Right lobe of liver (tissue), 6 donors: ENCODE measurements around the gene DNAH17. TPM values are rescaled to one million over a fixed set of nuclear protein-coding genes. Genes with fewer than 3 reads are reported as not detected.

Source experiments
- ATAC-seq, 4 donors: fragments of 200-7000 bp; cut with Tn5 transposase; one replicate each; pipeline ENCODE4 v1.9.1; 2020; ENCODE audit warnings: mild to moderate bottlenecking in 4 of 4, moderate library complexity in 4 of 4
- DNase-seq, 3 donors: peaks; one replicate each; pipeline ENCODE4 v3.0.0-alpha.2; 2020
- H3K27ac ChIP-seq, 3 donors: fragments of 200-600 bp; one replicate each; pipeline ENCODE4 v1.8.0; 2022
- H3K27me3 ChIP-seq, 2 donors: fragments of 200-600 bp; one replicate each; pipeline ENCODE4 v1.8.0; 2022
- H3K36me3 ChIP-seq, 4 donors: fragments of 200-600 bp; sonication (generic) in 1 of 4; one replicate each; pipeline versions ENCODE4 v1.5.1 to v1.8.0; 2017 to 2022; ENCODE audit warnings: control low read depth in 1 of 4
- H3K4me1 ChIP-seq, 4 donors: fragments of 200-600 bp; sonication (generic) in 1 of 4; one replicate each; pipeline versions ENCODE4 v1.5.1 to v1.8.0; 2017 to 2022; ENCODE audit warnings: control low read depth in 1 of 4
- H3K4me3 ChIP-seq, 3 donors: fragments of 200-600 bp; one replicate each; pipeline ENCODE4 v1.8.0; 2022
- H3K9me3 ChIP-seq, 4 donors: fragments of 200-600 bp; sonication (generic) in 1 of 4; one replicate each; pipeline versions ENCODE4 v1.5.1 to v1.8.0; 2017 to 2022; ENCODE audit warnings: control low read depth in 1 of 4
- POLR2A ChIP-seq: fragments of 450-650 bp; IDR thresholded peaks from one replicate; pipeline ENCODE4 v1.6.1; 2017; ENCODE audit warnings: antibody characterized with exemption, mild to moderate bottlenecking
- WGBS: methylation state at CpG from one replicate; pipeline ENCODE4 v1.1.6; 2018; ENCODE audit warnings: low coverage, low lambda C conversion rate; ENCODE audit not compliant: insufficient coverage; ENCODE audit errors: missing lambda C conversion rate; 5-methylcytosine and 5-hydroxymethylcytosine counted together
- intact Hi-C, 2 donors: fragments of 100-400 bp; cut with DNase I; formaldehyde crosslinking; loops; one replicate each; pipeline versions ENCODE4 v1.11.2 to v1.14.1; 2022
- total RNA-seq, 6 experiments: library from RNA; depleted of rRNA in 2 of 6; stranded (reverse); fragments of >200 nt in 2 of 6; fragmentation: NEBNext Ultra II Directional in 3 of 6; extraction: Animal tissue kit (Norgen Biotek cat#: 25700) in 3 of 6; gene quantifications; one replicate each; pipeline versions ENCODE4 v1.1.0 to v1.2.4, GENCODE V29; 2016 to 2023
- TF ChIP-seq, protein P1 (sequence below), 4 donors: fragments of 200-600 bp in 3 of 4; fragments of 450-650 bp in 1 of 4; IDR thresholded peaks; one replicate each; pipeline versions ENCODE4 v1.5.1 to v1.8.0; 2016 to 2022; ENCODE audit warnings: antibody characterized with exemption in 4 of 4, mild to moderate bottlenecking in 2 of 4
- donor health status: DM: no; HTN: yes; CAD: no.
- donor health status: DM: no; HTN: no; CAD: no.
- donor health status: DM: no; HTN: no; CAD: no.
- donor health status: DM: no; HTN: yes; CAD: no.
- donor health status: DM: no; HTN: yes; CAD: no.

The DNAH17 gene
- total RNA-seq, 6 experiments from 2014 or later: 0.04 TPM; not detected in 5

DNA sequence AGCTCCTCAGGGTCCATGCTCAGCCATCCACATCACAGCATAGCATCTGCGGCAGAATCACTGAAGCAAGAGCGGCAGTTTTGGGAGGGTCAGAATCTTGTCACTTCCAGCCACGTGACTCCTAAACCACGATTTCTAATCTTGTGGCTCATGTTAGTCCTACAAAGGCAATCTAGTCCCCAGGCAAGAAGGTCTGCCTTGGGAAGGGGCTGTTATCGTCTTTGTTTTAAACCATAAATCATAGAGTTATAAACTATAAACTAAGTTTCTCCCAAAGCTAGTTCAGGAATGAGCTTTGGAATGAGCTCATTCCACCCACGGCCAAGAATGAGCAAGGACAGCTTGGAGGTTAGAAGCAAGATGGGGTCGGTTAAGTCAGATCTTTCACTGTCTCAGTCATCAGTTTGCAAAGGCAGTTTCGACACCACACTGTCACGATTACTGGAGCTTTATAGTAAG is 20.8 kb upstream of the DNAH17 start:
- Histone ChIP-seq H3K9me3 (no peaks in the 10 kb centered on the region), H3K4me1 (no peaks in the 10 kb centered on the region), H3K27me3 (no peaks in the 10 kb centered on the region), H3K36me3 (no peaks in the 10 kb centered on the region), H3K27ac (no peak overlapping the region), H3K4me3 (no peak overlapping the region)
- ATAC-seq: no peak
- TF ChIP-seq POLR2A: no peak
- TF ChIP-seq, protein P1, sequence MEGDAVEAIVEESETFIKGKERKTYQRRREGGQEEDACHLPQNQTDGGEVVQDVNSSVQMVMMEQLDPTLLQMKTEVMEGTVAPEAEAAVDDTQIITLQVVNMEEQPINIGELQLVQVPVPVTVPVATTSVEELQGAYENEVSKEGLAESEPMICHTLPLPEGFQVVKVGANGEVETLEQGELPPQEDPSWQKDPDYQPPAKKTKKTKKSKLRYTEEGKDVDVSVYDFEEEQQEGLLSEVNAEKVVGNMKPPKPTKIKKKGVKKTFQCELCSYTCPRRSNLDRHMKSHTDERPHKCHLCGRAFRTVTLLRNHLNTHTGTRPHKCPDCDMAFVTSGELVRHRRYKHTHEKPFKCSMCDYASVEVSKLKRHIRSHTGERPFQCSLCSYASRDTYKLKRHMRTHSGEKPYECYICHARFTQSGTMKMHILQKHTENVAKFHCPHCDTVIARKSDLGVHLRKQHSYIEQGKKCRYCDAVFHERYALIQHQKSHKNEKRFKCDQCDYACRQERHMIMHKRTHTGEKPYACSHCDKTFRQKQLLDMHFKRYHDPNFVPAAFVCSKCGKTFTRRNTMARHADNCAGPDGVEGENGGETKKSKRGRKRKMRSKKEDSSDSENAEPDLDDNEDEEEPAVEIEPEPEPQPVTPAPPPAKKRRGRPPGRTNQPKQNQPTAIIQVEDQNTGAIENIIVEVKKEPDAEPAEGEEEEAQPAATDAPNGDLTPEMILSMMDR (IDR thresholded peaks at IDR 0.05): no peak
- intact Hi-C loops: no loop called here
- peak in 1 of 3 donors; percentile 2 for DNase-seq
- WGBS: 65% methylated on average over 9 of the region's 9 CpGs

DNA sequence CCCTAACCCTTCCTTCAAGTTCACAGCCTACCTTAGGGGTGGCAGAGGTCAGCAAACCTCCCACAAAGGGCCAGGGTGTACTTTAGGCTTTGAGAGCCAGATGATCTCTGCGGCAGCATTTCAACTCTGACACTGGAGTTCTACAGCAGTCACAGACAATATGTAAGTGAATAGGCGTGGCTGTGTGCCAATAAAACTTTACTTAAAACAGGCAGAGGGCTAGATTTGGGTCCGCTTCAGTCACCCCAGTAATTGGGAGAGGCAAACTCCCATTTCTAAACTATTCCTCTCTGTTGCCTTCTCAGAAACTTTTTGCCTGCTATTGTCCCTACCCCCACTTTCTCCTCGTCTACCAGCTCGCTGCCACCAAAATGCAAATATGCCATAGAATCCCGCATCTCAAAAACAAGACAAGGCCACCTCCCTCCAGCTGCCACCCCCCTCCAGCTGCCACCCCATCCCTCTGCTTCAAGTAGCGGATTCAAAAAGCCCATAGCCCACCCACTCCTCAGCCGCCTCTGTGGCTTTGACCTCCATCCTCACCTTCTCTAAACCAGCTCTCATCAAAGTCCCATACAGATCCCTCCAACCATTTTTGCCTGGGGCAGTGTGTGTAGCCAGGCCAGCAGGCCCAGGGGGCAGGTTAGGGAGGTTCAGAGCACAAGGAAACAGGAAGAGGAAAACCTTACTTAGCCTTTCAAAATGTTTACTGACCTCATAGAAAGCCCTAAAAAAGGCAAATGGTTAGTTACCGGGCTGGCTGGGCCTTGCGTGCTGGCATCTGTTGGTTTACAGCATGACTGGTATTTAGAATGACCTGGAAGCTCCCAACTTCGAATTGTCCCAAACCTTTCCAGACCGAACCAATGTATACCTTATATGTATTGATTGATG is 19.9 kb upstream of the DNAH17 start:
- ATAC-seq (no peak), DNase-seq (peak in 1 of 3 donors; percentile 19)
- intact Hi-C loops: no loop called here
- TF ChIP-seq, protein P1 (IDR thresholded peaks at IDR 0.05): no peak
- TF ChIP-seq POLR2A: no peak
- WGBS: 75% methylated on average over 12 of the region's 12 CpGs
- no peaks in the 10 kb centered on the region for H3K4me1 ChIP-seq
- no peaks in the 10 kb centered on the region for H3K9me3 ChIP-seq
- no peak overlapping the region for H3K27ac ChIP-seq
- H3K36me3 ChIP-seq: no peaks in the 10 kb centered on the region
- H3K27me3 ChIP-seq: no peaks in the 10 kb centered on the region
- H3K4me3 ChIP-seq: no peak overlapping the region

DNA sequence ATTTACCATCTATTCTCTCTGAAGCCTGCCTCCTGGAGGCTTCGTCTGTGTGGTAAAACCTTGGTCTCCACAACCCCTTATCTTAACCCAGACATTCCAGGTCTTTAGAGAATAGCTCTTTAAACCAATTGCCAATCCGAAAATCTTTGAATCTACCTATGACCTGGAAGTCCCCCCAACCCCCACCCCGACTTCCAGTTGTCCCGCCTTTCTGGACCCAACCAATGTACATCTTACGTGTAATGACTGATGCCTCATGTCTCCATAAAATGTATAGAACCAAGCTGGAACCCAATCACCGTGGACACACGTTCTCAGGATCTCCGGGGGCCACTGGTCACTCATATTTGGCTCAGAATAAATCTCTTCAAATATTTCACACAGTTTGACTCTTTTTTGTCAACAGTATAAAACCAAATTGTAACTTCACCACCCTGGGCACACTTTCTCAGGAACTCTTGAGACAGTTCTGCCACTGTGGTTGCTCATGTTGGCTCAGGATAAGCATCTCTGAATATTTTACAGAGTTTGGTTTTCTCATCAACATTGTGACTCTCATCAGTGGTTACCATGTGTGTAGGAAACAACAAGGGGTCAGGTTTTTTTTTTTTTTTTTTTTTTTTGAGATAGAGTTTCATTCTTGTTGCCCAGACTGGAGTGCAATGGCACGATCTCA is 18.1 kb upstream of the DNAH17 start:
- intact Hi-C loops: no loop called here
- TF ChIP-seq, protein P1 (IDR thresholded peaks at IDR 0.05): no peak
- no peak for TF ChIP-seq POLR2A
- ATAC-seq: no peak
- WGBS: 85% methylated on average over 9 of the region's 9 CpGs
- Histone ChIP-seq H3K36me3 (no peaks in the 10 kb centered on the region), H3K9me3 (no peaks in the 10 kb centered on the region), H3K4me3 (no peak overlapping the region), H3K27me3 (no peaks in the 10 kb centered on the region), H3K4me1 (no peaks in the 10 kb centered on the region), H3K27ac (no peak overlapping the region)
- peak in 1 of 3 donors; percentile 10 for DNase-seq

DNA sequence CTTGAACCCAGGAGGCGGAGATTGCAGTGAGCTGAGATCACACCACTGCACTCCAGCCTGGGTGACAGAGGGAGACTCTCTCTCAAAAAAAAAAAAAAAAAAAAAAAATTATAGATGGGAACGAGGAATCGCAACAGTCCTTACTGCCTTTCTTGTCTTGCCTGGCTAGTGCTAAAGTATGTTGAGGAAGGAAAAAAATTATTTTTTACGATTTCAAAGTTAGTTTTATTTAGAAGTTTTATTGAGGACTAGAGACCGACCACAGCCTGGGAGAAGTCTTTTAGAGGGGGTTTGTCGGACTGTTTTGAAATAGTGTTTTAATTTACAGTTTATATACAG is 15.8 kb upstream of the DNAH17 start:
- TF ChIP-seq, protein P1 (IDR thresholded peaks at IDR 0.05): no peak
- TF ChIP-seq POLR2A: no peak
- Histone ChIP-seq H3K36me3 (no peaks in the 10 kb centered on the region), H3K27me3 (no peaks in the 10 kb centered on the region), H3K4me3 (no peak overlapping the region), H3K9me3 (no peaks in the 10 kb centered on the region), H3K27ac (peak overlapping the region in 1 of 3 donors; percentile 57), H3K4me1 (no peaks in the 10 kb centered on the region)
- ATAC-seq: no peak
- intact Hi-C loops: no loop called here
- WGBS: 74% methylated on average over 6 of the region's 6 CpGs
- no peak for DNase-seq
